GM12872 (cell line): Measurements from ENCODE around the gene IFNA8.

Experiments used
- TF ChIP-seq, protein P1 (sequence below): IDR thresholded peaks from 3 replicates; pipeline ENCODE4 v1.5.1; 2011; ENCODE audit warnings: low read depth, mild to moderate bottlenecking, low read length, moderate library complexity; ENCODE audit not compliant: insufficient read depth

IFNA8 gene

DNA sequence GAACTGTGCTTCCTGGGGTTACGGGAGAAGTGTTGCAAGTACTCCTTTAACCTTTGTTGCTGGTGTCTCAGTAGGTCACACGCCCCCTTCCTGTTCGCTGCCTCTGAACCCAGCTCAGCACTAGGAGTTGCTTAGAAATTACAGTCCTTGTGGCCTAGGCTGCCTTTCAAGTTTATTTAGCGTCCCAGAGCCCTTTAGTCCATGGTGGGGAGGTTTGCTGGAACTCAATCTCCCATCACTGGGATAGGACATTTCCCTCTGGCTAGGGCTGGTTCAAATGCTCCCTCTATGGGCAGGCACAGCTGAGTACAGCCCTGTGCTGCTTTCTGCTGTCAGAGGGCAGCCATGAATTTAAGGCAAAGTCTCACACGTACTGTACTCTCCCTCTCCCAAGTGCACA, 4.7 kb downstream of the IFNA8 start:
- TF ChIP-seq, protein P1, sequence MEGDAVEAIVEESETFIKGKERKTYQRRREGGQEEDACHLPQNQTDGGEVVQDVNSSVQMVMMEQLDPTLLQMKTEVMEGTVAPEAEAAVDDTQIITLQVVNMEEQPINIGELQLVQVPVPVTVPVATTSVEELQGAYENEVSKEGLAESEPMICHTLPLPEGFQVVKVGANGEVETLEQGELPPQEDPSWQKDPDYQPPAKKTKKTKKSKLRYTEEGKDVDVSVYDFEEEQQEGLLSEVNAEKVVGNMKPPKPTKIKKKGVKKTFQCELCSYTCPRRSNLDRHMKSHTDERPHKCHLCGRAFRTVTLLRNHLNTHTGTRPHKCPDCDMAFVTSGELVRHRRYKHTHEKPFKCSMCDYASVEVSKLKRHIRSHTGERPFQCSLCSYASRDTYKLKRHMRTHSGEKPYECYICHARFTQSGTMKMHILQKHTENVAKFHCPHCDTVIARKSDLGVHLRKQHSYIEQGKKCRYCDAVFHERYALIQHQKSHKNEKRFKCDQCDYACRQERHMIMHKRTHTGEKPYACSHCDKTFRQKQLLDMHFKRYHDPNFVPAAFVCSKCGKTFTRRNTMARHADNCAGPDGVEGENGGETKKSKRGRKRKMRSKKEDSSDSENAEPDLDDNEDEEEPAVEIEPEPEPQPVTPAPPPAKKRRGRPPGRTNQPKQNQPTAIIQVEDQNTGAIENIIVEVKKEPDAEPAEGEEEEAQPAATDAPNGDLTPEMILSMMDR = peak; percentile 67

DNA sequence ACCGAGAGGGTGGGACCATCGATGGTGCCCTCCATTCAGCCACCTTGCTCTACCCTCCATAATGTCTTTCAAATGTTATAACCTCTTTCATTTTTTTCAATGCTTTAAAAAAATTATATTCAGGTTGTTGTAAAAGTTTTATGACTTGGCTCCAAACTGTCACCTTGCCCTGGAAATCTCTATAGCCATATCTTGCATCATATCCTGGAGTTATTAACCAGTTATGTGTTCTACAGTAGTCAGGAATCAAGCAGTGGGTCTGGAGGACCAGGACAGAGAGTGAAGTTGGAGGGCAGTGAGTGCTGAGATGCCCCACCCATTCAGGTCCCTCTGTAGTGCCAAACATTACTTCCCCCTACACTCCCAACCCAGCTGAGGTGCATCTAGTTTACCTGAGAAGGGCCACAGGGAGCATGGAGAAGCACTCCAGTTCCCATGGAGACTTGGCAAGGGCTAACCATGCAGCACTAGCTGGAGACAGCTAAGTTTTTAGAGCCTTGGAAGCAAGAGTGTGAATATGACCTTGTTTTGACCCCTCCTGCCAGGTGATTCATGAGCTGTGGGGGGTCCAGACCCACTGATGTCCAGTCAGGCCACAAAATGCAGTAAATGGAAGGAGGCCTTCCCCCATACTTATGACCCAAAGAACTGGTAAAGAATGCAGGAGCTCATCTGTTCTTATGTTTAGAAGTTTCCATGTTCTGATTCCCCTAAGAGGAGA, 5.5 kb downstream of the IFNA8 start:
- TF ChIP-seq, protein P1 = no peak

DNA sequence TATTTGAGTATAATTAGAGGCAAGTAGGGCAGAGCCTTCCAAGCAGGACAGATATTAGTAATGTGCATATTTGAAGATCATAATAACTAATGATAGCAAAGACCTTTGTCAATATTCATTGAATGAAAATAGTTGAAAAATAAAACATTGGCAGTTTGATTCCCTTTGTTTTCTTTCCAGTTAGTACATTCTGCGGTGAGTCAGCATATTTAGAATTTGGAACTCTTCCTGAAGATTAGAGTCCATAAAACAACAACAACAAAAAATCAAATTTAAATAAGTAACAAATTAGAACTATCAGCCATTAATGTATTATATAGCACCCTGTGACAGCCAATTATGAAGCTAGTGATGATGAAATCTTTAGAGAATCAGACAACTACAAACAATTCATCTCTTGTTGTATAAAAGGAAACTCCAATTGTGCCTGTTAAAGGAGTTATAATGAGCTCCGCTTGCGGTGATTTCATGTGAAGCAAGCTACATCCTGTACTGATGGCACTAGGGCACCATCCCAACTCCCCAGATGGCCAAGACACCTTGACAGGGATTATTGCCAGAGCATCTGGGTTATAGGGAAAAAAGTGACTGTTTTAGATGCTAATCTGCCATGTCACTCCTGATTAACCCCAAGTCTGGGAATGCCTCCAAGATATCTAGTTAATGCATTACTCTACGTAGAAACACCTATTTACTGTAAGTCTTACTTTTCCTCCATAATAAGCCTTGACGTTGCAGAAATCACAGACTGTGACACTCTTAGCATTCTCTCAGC, 6.8 kb downstream of the IFNA8 start:
- TF ChIP-seq, protein P1 = no peak

DNA sequence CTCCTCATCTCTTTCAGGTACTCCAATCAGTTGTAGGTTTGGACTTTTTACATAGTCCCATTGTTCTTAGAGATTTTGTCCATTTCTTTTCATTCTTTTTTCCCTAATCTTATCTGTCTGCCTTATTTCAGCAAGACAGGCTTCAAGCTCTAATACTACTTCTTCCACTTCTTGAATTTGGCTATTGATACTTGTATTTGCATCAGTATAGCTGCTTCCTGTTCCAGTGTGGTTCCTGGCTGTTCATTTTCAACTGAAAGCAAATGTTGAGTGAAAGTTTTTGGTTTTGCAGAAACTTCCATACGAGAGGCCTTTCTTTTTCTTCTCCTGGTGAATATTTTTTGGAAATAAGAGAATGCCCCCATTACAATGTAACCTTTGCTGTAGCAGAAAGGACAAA, 19.3 kb downstream of the IFNA8 start:
- TF ChIP-seq, protein P1 = no peak

DNA sequence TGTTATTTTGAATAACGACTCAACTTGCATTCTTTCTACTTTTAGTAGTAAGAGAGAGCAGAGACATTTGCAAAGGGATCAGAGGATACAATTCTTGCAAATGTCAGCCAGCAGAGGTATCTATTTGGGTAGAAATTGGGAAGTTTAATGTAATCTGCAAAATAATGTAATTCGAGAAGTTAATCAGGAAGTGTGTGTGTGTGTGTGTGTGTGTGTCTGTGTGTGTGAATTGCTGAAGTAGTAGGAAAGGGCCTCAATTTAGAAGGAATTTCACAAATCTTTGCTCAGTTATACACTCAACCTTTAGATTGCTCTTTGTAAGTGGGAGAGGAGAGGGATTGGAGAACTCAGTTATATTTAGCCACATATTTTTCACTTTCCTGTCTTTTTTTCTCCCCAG, 20.3 kb downstream of the IFNA8 start:
- TF ChIP-seq, protein P1 = no peak

DNA sequence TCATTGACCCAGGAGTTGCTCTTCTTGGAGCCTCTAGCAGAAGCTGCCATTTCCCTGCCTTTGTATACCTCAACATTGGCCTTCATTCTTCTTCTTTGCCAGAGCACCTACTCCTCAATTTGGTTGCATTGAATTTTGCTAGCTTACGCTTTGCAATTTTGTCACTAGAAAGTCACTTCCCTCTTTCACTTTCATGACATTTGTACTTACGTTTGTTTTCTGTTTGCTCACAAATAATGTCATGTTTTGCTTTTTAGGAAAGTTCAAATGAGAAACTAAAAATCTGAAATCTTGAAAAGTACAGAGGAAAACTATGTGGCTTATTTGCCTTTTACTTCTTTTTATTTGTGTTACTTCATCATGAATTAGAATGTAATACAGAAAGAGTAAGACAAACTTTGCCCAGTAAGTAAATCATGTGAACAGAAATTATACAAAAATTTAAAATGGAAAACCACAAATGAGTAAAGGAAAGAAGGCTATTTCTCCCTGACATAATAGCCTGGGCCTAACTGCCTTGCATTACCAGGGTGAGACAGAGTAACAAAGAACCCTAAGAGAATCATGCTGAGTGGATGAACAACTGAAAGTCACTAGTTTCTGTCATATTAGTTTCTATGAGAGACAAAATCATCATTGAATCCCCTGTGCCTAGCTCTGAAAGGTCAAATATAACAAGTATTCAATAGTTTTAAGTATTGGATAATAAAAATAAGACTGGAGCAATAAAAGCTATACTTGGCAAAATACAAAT, 23.9 kb downstream of the IFNA8 start:
- TF ChIP-seq, protein P1 = no peak
